GM12892 (cell line): Measurements from ENCODE around the gene TMEM9B.
A peak's percentile ranks its signal among the peaks of the same experiment; 100 is the strongest.

Experiments
- DNase-seq: peaks from one replicate; pipeline ENCODE4 v3.0.0; 2011; ENCODE audit not compliant: insufficient read length
- FAIRE-seq: peaks from 2 replicates; lab custom pipeline; 2011; peaks lifted over from hg19 to GRCh38; lab: Jason Lieb, UNC
- POLR2A ChIP-seq: IDR thresholded peaks from 2 replicates; pipeline ENCODE4 v1.6.1; 2011; ENCODE audit warnings: low read depth, low read length, control low read depth
- POLR2AphosphoS5 ChIP-seq: IDR thresholded peaks from 2 replicates; pipeline ENCODE4 v1.6.1; 2011; ENCODE audit warnings: low read depth, low read length, control low read depth
- TAF1 ChIP-seq: IDR thresholded peaks from 2 replicates; pipeline ENCODE4 v1.6.1; 2011; ENCODE audit warnings: low read depth, mild to moderate bottlenecking, control low read depth, low read length, borderline replicate concordance

The TMEM9B gene

GRCh38 chr11:8914661-8915018 lies 49.6 kb downstream of the TMEM9B start:
- FAIRE-seq = no peak
- TF ChIP-seq POLR2A (no peak), TAF1 (no peak)
- DNase-seq = no peak

DNA sequence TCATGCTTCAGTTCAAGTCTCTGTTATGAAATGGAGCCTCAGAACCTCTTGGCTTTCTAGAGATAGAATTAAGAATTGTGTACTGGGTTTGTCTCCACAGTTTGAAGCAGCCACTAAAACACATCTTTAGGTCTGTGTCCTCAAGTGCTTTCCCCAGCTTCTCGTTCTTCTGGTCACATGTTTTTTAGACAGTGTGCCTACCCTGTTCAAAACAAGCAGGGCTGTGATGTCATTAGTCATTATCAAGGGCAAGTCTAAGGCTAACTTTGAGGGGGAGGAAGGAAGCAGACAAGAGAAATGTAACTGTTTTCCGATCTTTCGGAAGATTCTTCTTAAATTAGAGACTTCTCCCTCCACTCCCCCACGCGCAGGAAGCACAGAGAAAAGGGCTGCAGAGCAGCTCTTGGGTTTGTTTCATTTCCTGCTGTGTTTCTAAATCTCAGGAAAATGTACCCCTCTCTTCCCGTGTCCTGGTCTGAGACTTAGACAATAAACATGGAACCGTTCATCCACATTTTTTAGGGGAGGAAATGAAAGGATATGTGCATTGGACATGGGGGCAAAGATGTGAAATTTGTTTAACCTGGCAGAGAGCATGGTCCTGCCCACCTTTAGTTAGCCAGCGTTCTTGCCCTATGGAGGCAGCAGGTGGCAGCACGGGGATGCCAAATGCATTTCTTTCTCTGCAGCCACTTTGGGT lies 50.1 kb downstream of the TMEM9B start:
- FAIRE-seq (peak; percentile 93), DNase-seq (peak; percentile 28)
- TF ChIP-seq TAF1 (no peak), POLR2A (no peak), POLR2AphosphoS5 (no peak)

GRCh38 chr11:8911029-8911823 lies 53.0 kb downstream of the TMEM9B start, which contains the start of gene AKIP1:
Gene AKIP1 (plus strand): TSS chr11:8911189. CDS start chr11:8911450, 261 bp downstream.
- DNase-seq (peak; percentile 78), FAIRE-seq (peak; percentile 99)
- peak; percentile 59; the same call in 1 of the 2 replicates for TF ChIP-seq POLR2A
- TF ChIP-seq POLR2AphosphoS5 = peak; percentile 53
- no peak for TF ChIP-seq TAF1

GRCh38 chr11:8910649-8911026 lies 53.6 kb downstream of the TMEM9B start:
- FAIRE-seq (no peak), DNase-seq (no peak)
- no peak for TF ChIP-seq POLR2AphosphoS5
- TF ChIP-seq POLR2A = no peak
- no peak for TF ChIP-seq TAF1

DNA sequence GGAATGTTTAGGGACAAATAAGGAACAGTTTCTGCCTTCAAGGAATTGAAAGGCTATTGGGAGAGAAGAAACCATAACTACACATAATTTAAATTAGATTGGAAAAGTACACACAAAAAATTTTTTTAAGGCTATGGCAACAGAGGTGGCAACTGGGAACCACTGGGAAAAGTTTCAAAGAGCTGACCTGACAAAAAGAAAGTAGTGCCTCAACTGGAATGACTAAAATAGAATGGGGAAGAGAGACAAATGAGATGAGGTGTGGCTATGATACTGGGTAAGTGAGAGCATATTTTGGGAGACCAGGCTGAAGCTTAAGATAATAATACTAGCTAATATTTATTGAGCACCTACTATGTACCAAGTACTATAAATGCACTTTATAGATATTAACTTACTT lies 56.1 kb downstream of the TMEM9B start:
- DNase-seq (no peak), FAIRE-seq (no peak)
- no peak for TF ChIP-seq POLR2AphosphoS5
- no peak for TF ChIP-seq POLR2A
- TF ChIP-seq TAF1 = no peak

GRCh38 chr11:8907116-8907515 lies 57.1 kb downstream of the TMEM9B start:
- FAIRE-seq = no peak
- no peak for TF ChIP-seq POLR2AphosphoS5
- no peak for TF ChIP-seq POLR2A
- no peak for TF ChIP-seq TAF1
- DNase-seq = no peak

DNA sequence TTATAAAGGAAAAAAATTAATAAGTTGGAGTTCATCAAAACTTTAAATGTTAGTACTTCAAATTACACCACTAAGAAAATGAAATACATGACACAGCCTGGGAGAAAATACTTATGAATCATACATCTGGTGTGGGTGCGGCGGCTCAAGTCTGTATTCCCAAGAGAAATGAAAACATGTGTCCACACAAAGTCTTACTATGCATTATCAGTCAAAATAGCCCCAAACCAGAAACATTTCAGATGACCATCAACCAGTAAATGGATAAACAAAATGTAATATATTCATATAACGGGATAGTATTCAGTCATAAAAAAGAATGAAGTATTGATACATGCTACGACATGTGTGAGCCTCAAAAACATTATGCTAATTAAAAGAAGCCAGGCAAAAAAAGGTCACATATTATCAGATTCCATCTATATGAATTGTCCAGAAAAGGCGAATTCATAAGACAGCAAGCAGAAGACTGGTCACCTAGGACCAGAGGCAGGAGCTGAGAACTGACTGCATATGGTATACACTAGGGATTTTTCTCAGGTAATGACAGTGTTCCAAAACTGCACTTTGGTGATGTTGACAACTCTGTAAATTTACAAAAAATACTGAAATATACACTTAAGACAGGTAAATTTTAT lies 58.6 kb downstream of the TMEM9B start:
- FAIRE-seq = no peak
- TF ChIP-seq TAF1 (no peak), POLR2A (no peak), POLR2AphosphoS5 (no peak)
- DNase-seq = no peak

DNA sequence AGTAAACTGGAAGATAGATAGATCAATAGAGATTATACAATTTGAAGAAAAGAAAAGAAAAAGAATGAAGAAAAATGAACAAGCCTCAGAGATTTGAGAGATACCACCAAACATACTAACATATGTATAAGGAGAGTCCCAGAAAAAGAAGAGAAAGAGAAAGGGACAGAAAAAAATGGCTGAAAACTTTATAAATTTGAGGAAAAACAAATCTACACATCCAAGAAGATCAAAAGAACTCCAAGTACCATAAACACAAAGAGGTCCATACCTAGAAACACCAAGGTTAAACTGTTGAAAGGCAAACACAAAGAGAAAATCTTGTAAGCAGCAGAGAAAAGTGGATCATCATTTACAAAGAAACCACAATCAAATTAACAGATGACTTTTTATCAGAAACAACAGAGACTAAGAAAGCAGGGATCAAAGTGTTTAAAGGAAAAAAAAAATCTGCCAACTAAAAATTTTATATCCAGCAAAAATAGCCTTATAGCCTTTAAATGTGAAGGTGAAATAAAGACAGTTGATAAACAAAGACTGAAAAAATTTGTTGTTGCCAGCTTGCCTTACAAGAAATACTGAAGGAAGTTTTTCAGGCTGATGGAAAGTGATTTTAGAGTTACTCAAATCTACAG lies 65.0 kb downstream of the TMEM9B start:
- FAIRE-seq = no peak
- TF ChIP-seq POLR2AphosphoS5 (no peak), POLR2A (no peak), TAF1 (no peak)
- no peak for DNase-seq
